Stomach smooth muscle (tissue), 2 donors: ENCODE results near the gene PTOV1.
A peak's percentile ranks its signal among the peaks of the same experiment; 100 is the strongest.

Experiments
- H3K27ac ChIP-seq: one replicate; pipeline ENCODE4 v1.7.0; 2013; ENCODE audit warnings: mild to moderate bottlenecking, low read length, inconsistent platforms
- H3K27me3 ChIP-seq, 2 donors: one replicate each; pipeline ENCODE4 v1.7.0; 2013; ENCODE audit warnings: low read length in 2 of 2; ENCODE audit not compliant: insufficient read depth in 2 of 2, control insufficient read depth in 1 of 2
- H3K36me3 ChIP-seq, 2 donors: one replicate each; pipeline ENCODE4 v1.7.0; 2013; ENCODE audit warnings: low read length in 2 of 2; ENCODE audit not compliant: control insufficient read depth in 2 of 2, insufficient read depth in 2 of 2
- H3K4me1 ChIP-seq: one replicate; pipeline ENCODE4 v1.7.0; 2013; ENCODE audit warnings: low read length; ENCODE audit not compliant: control insufficient read depth, insufficient read depth
- H3K4me3 ChIP-seq, 2 donors: one replicate each; pipeline ENCODE4 v1.7.0; 2013; ENCODE audit warnings: low read length in 2 of 2
- H3K9ac ChIP-seq, 2 donors: one replicate each; pipeline ENCODE4 v1.7.0; 2013; ENCODE audit warnings: low read length in 2 of 2, mild to moderate bottlenecking in 1 of 2
- H3K9me3 ChIP-seq, 2 donors: one replicate each; pipeline ENCODE4 v1.7.0; 2013; ENCODE audit warnings: low read length in 2 of 2; ENCODE audit not compliant: control insufficient read depth in 2 of 2
- donor health status: healthy.
- donor health status: Pancreatic carcinoma.

PTOV1 gene

DNA sequence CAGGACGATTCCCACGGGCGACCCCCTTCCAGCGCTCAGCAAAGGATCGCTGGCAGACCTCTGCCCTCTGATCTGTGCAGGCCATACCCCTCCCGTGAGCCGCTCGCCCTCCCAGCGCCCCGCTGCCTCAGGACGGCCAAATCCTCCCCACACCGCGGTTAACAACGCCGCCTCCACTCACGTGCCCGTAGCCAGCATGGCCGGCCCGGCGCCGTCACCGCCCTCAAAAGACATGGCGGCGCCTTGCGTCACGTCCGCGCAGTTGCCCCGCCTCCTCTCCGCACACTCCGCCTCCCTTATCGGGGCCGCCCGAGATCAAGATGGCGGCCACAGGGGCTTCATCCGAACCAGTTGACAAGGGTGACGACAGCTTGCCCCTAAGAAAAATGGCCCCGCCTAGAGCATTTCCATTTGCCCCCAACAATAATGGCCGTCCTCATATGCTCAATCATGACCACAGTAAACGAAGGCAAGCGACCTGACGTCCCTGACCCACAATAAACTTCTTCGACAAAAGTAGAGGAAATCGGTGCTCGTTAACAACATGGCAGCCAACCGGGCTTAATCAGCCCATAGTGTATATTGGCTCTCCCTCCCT, 25.6 kb downstream of the PTOV1 start:
- no peaks in the 10 kb centered on the region for H3K27me3 ChIP-seq
- peaks cover 35% of the 10 kb centered on the region for H3K4me1 ChIP-seq
- H3K27ac ChIP-seq: peak overlapping the region; percentile 100
- peaks cover 21 to 31% of the 10 kb centered on the region in 2 donors for H3K36me3 ChIP-seq
- peak overlapping the region; percentile 100 for H3K4me3 ChIP-seq
- H3K9ac ChIP-seq: peak overlapping the region; percentile 100
- H3K9me3 ChIP-seq: no peaks in the 10 kb centered on the region

DNA sequence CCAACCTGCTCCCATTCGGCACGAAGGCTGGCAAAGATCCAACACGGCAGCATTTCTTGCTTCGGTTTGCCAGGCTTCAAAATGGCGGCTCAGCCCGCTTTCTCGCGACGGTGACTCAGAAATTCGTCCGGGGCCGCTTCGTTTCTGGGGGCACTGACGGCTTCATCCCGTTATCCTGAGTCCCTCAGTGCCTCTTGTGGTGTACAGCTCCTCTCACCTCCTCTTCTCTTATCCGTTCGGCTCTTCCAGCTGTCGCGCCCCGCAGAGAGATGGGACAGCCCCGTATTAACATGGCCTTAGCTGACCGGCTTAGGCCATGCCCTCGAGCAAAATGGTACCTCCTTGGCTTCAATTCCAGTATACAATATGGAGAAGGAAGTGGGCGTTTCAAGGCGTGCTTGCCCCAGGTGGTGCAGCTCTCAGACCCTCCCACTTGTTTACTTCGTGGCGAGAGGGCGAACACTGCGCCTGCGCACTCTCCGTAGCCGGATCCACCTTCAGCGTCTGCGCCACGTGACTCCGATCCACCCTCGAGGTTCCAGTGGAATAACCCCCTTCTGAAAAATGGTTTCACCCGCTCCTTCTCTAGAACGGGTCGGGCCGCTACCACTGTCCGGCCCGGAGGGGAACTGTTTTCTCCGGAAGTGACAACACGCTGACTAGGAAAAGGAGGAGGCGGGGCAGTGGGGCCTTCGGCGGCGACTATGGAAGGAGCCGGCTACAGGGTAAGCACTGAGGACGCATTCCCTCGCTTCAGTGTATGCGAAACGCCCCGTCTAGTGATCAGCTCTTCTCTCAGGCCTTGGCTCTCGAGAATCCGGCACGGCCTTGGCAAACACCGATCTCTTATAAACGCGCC, 26.3 kb downstream of the PTOV1 start, which contains the start of the genes AKT1S1 and TBC1D17:
Gene AKT1S1, minus strand, starts transcription at position 336 of the 859 bp plus-strand sequence. CDS start 4,060 bp downstream, outside the sequence.
Gene TBC1D17, plus strand, starts transcription at position 683 of the 859 bp plus-strand sequence. Its CDS starts 22 bp downstream, at position 705.
- Histone ChIP-seq H3K9me3 (no peaks in the 10 kb centered on the region), H3K27ac (peak within 1 kb of the TSS; percentile 100), H3K4me1 (peaks cover 35% of the 10 kb centered on the region), H3K4me3 (peak within 1 kb of the TSS; percentile 100), H3K9ac (peak within 1 kb of the TSS; percentile 100), H3K36me3 (peaks cover 28 to 36% of the 10 kb centered on the region in 2 donors), H3K27me3 (no peaks in the 10 kb centered on the region)

DNA sequence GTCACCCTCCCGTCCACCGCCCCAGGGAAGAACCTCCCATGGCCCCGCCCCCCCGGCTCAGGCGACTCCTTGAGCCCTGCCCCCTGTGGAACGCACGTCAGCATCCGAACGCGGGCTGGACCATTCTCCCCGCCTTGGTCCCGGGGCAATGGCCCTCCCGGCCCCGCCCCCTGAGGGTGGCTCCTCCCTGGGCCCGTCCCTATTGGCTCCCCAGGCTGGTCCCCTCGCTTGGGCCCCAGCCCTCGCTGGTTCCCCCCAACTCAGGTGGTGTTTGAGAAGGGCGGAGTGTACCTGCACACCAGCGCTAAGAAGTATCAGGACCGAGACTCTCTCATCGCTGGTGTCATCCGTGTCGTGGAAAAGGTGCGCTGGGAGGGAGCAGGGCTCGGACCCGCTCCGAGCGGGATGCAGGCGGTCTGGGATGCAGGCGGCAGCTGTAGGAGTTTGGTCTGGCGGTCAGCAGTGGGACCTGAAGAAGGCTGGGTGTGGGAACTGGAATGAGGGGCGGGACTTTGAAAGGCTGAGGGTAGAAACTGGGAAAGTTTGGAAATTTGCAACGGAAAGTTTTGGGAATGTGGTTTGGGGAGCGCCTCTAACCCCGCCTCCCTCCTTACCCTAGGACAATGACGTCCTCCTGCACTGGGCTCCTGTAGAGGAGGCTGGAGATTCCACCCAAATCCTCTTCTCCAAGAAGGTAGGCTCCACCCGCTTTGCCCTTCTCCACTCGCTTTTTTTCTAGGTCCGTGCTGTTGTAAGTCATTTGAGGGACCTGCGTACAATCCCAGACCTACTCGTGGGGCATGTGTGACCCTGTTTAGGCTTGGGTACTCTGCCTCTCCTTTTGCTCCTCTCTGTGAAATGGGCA, 27.2 kb downstream of the PTOV1 start:
- peaks cover 35% of the 10 kb centered on the region for H3K4me1 ChIP-seq
- peak overlapping the region; percentile 100 for H3K27ac ChIP-seq
- H3K4me3 ChIP-seq: peak overlapping the region; percentile 89 to 100
- H3K36me3 ChIP-seq: peaks cover 36 to 44% of the 10 kb centered on the region in 2 donors
- H3K9me3 ChIP-seq: peaks cover 0 to 3% of the 10 kb centered on the region in 2 donors
- H3K9ac ChIP-seq: peak overlapping the region; percentile 87 to 99
- no peaks in the 10 kb centered on the region for H3K27me3 ChIP-seq

DNA sequence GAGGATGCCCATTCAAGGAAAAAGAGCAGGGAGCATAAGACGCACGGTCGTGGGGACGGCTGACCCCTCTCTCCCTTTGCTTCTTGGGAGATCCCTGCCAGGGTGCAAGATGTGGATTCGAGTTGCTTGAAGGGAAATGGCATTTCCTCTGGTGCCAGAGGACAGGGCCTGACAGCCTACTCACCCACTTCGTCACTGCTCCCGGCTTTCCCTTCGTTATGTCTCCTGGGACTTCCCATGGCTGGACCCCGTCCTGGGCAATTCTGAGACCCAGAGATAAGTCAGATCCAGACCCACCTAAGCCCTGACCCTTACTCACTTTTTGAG, 27.7 kb downstream of the PTOV1 start:
- H3K9me3 ChIP-seq: peaks cover 0 to 3% of the 10 kb centered on the region in 2 donors
- H3K27ac ChIP-seq: peak overlapping the region; percentile 100
- H3K36me3 ChIP-seq: peaks cover 42 to 50% of the 10 kb centered on the region in 2 donors
- peak overlapping the region; percentile 89 to 100 for H3K4me3 ChIP-seq
- no peak overlapping the region for H3K9ac ChIP-seq
- no peaks in the 10 kb centered on the region for H3K27me3 ChIP-seq
- H3K4me1 ChIP-seq: peaks cover 35% of the 10 kb centered on the region

DNA sequence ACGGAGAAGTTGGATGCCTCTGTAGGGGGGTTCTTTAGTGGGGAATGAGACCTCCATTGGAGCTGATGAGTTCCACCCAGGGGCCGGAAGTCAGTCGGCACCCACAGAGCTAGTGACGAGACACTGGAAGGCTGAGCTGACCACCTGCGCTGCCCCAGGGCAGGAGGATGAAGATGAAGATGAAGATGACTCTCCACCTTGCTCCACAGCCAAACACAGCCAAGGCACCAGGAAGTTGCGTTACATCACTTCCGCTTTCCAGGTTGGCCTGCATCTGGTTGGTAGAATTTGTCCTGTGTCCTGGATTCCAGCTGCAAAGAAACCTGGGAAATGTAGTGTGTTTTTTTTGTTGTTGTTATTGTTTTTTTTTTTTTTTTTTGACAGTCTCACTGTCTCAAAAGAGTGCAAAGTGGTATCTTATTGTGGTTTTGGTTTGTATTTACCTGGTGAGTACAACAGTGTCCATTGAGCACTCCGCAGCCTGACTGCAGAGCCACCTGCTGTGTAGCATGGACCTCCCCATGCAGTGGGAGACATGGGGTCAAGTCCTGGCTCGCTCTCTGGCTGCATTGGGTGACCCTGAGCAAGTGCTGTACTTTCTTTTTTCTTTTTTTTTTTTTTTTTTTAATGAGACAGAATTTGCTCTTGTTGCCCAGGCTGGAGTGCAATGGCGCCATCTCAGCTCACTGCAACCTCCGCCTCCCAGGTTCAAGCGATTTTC, 28.4 kb downstream of the PTOV1 start:
- peaks cover 33% of the 10 kb centered on the region for H3K4me1 ChIP-seq
- no peak overlapping the region for H3K4me3 ChIP-seq
- H3K36me3 ChIP-seq: peaks cover 49 to 52% of the 10 kb centered on the region in 2 donors
- no peaks in the 10 kb centered on the region for H3K27me3 ChIP-seq
- peaks cover 0 to 3% of the 10 kb centered on the region in 2 donors for H3K9me3 ChIP-seq
- H3K9ac ChIP-seq: no peak overlapping the region
- H3K27ac ChIP-seq: no peak overlapping the region

DNA sequence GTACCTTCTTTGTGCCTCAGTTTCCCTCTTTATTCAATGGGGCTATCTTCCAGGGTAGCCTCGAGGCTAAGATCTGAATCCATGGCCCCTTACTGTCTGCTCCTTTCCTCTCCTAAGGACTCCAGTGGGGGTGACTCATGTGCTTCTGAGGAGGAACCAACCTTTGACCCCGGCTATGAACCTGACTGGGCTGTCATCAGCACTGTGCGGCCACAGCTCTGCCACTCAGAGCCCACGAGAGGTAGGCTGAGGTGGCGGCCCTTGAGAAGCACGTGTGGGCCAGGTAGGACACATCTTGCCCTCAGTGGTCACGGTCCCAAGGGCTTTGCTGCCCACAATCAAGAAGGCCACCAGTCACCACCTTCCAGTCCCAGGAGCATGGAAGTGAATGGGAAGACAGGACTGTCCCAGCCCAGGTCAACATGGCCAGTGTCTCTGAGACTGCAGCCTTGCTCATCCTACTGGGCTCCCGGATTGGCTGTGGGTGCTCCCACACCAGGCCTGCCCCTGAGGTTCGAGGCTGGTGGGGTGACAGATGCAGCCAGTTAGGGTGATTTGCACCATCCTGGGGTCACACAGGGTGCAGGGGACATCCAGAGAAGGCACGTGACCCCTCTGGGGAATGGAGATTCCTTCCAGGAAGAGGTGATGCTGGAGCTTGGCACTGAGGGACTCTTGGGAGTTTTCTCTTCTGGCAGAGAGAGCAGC, 29.4 kb downstream of the PTOV1 start:
- Histone ChIP-seq H3K4me3 (no peak overlapping the region), H3K27ac (no peak overlapping the region), H3K36me3 (peaks cover 56% of the 10 kb centered on the region in 2 donors), H3K27me3 (no peaks in the 10 kb centered on the region), H3K9me3 (peaks cover 0 to 3% of the 10 kb centered on the region in 2 donors), H3K4me1 (peaks cover 24% of the 10 kb centered on the region), H3K9ac (no peak overlapping the region)

DNA sequence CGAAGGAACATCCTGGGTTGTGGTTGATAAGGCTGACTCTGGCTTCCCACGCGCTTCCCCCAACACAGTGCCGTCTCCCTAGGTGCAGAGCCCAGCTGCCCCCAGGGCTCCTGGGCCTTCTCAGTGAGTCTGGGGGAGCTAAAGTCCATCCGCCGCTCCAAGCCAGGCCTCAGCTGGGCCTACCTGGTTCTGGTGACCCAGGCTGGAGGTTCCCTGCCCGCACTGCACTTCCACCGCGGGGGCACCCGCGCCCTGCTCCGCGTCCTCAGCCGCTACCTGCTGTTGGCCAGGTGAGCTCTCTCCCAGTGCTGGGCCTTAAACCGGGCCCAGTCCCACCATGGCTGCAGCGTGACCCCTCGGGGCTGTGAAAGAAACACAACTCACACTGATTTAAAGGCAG, 30.2 kb downstream of the PTOV1 start:
- H3K4me1 ChIP-seq: peaks cover 16% of the 10 kb centered on the region
- H3K36me3 ChIP-seq: peaks cover 56 to 57% of the 10 kb centered on the region in 2 donors
- H3K27me3 ChIP-seq: no peaks in the 10 kb centered on the region
- no peak overlapping the region for H3K27ac ChIP-seq
- H3K4me3 ChIP-seq: no peak overlapping the region
- H3K9me3 ChIP-seq: peaks cover 0 to 3% of the 10 kb centered on the region in 2 donors
- no peak overlapping the region for H3K9ac ChIP-seq

DNA sequence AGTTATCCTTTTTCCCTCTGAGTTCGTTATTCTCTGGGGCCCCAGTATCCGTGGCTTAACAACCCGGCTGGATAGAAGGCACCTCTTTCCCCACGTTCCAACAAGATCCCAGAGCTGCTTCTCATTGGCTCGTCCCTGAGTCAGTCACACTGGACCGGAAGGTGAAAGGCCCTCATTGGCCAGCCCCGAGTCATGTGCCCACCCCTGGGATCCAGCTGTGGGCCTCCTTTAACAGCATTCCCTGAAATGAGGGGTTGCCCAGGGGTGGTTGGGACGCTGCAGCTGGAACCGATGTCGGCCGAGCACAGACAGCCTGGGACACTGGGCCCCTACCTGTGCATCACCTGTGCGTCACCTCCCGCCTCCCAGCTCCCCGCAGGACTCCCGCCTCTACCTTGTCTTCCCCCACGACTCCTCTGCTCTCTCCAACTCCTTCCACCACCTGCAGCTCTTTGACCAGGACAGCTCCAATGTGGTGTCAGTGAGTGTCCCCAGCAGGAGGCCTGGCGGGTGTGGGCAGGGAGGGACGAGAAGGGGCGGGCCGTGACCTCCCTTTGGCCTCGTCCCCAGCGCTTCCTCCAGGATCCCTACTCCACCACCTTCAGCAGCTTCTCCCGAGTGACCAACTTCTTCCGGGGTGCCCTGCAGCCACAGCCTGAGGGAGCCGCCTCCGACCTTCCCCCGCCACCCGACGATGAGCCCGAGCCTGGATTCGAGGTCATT, 30.9 kb downstream of the PTOV1 start:
- Histone ChIP-seq H3K36me3 (peaks cover 56 to 60% of the 10 kb centered on the region in 2 donors), H3K27ac (no peak overlapping the region), H3K9me3 (peaks cover 0 to 3% of the 10 kb centered on the region in 2 donors), H3K27me3 (no peaks in the 10 kb centered on the region), H3K4me3 (no peak overlapping the region), H3K4me1 (peaks cover 14% of the 10 kb centered on the region), H3K9ac (no peak overlapping the region)

DNA sequence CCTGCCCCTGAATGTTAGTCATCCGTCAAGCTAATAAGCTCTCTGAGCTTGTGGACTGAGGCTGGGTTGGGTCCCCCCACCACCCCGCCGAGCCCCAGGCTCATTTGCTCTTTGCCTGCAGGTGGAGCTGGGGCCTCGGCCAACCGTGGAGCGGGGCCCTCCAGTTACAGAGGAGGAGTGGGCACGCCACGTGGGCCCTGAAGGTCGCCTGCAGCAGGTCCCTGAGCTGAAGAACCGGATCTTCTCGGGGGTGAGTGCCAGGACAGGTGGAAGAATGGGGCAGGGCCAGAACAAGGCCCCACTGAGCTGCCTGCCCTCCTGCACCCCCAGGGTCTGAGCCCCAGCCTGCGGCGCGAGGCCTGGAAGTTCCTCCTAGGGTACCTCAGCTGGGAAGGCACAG, 31.7 kb downstream of the PTOV1 start:
- H3K27ac ChIP-seq: no peak overlapping the region
- no peak overlapping the region for H3K9ac ChIP-seq
- peaks cover 56 to 60% of the 10 kb centered on the region in 2 donors for H3K36me3 ChIP-seq
- H3K4me1 ChIP-seq: peaks cover 14% of the 10 kb centered on the region
- H3K4me3 ChIP-seq: no peak overlapping the region
- H3K27me3 ChIP-seq: no peaks in the 10 kb centered on the region
- H3K9me3 ChIP-seq: peaks cover 0 to 3% of the 10 kb centered on the region in 2 donors
